ENCODE results near the gene ERICH4. TPM values are rescaled to one million over a fixed set of nuclear protein-coding genes. Genes with fewer than 3 reads are reported as not detected.

The ERICH4 gene
- total RNA-seq, 1 donor from 2014 or later: not detected

DNA sequence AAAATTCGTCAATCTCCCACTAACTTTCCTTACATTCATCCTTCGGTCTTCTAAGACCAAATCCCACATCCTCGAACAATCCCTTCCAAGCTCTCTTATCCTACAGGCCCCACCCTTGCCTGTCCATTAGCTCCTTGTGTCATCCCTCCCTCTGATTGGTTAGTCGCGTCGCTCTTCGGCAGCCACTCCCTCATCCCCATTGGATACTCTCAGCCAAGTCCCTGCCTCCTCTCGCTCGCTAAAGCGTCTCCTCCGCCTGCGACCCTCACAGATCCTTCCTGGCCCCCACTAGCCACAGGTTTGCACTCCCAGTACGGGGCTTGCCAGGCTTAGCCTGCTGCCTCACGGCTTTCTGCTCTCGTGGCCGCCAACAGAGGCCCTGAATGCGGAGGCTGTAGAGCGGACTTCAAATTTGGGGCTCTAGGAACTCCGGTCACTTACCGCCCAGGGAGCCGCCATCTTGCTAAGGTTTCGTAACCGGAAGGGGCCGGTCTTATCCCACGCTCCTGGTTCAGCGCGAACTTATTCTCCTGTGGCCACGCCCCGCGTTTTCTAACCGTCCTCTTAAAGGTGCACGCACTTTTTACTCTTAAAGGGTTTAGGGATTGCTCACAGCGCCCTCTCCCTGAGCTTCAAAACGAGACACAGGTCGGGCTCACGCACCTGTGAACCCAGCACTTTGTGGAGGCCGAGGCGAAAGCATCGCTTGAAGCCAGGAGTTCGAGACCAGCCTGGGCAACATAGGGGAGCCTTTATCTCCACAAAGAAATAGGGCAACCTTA lies 3.3 kb upstream of the ERICH4 start, which contains the start of gene DMAC2:
Gene DMAC2, minus strand, starts transcription at position 472 of the 782 bp plus-strand sequence. Its CDS starts 13 bp downstream, at position 459.
- peak within 1 kb of the TSS; percentile 18 for H3K27ac Mint-ChIP-seq

GRCh38 chr19:41441321-41441945 lies 1.5 kb upstream of the ERICH4 start:
- no peak overlapping the region for H3K27ac Mint-ChIP-seq
- no peak for DNase-seq (ENCODE audit: low spot score in 2 of 2, unreplicated experiment in 2 of 2)
- peaks cover 5% of the 10 kb centered on the region for H3K4me1 Mint-ChIP-seq
- H3K4me3 Mint-ChIP-seq: no peak overlapping the region
- H3K27me3 Mint-ChIP-seq (ENCODE audit: low read depth): peaks cover 18% of the 10 kb centered on the region
- peaks cover 4% of the 10 kb centered on the region for H3K36me3 Mint-ChIP-seq
- TF ChIP-seq CTCF (IDR thresholded peaks at IDR 0.05; ENCODE audit: unreplicated experiment): no peak
- no peaks in the 10 kb centered on the region for H3K9me3 Mint-ChIP-seq

More for the DNA sequence above, 3.3 kb upstream of the ERICH4 start, which contains the start of gene DMAC2:
- Mint-ChIP-seq H3K27me3 (ENCODE audit: low read depth) (peaks cover 15% of the 10 kb centered on the region), H3K36me3 (peaks cover 6% of the 10 kb centered on the region), H3K4me1 (peaks cover 5% of the 10 kb centered on the region), H3K9me3 (no peaks in the 10 kb centered on the region), H3K4me3 (no peak within 1 kb of the TSS)
- TF ChIP-seq CTCF (IDR thresholded peaks at IDR 0.05; ENCODE audit: unreplicated experiment): no peak
- peak; percentile 87 to 88 for DNase-seq (ENCODE audit: low spot score in 2 of 2, unreplicated experiment in 2 of 2)

DNA sequence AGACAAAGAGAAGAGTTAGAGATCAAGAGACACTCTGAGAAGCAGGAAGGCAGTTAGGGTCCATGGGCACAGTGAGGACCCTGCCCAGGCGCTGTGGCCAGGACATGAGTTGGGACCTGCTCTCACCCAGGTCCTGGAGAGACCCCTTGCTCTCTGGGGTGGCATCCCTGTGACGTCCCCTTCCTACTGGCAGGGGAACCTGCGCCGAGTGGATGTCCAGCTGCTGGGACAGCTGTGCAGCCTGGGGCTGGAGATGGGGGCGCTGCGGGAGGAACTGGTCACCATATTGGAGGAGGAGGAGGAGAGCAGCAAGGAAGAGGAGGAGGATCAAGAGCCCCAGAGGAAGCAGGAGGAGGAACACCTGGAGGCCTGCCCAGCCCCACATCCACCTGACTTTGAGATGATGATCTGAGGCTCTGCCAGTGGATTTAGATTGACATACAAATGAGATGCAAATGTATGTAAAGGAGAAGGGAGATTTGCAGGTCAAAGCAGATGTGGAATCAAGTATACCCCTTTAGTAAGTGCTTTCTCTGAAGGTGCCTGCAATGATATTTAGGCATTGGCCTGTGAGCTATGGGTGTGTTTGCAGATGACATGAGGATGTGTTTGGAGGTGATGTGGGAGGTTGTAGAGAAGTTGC lies 978 bp downstream of the ERICH4 start:
- Mint-ChIP-seq H3K9me3 (no peaks in the 10 kb centered on the region), H3K27ac (no peak overlapping the region), H3K4me3 (no peak overlapping the region), H3K4me1 (no peaks in the 10 kb centered on the region), H3K36me3 (no peaks in the 10 kb centered on the region), H3K27me3 (ENCODE audit: low read depth) (peaks cover 34% of the 10 kb centered on the region)
- no peak for DNase-seq (ENCODE audit: low spot score in 2 of 2, unreplicated experiment in 2 of 2)
- TF ChIP-seq CTCF (IDR thresholded peaks at IDR 0.05; ENCODE audit: unreplicated experiment): no peak

GRCh38 chr19:41445575-41445974 lies 2.6 kb downstream of the ERICH4 start:
- DNase-seq (ENCODE audit: low spot score in 2 of 2, unreplicated experiment in 2 of 2): no peak
- H3K4me3 Mint-ChIP-seq: no peak overlapping the region
- H3K27me3 Mint-ChIP-seq (ENCODE audit: low read depth): peaks cover 38% of the 10 kb centered on the region
- no peaks in the 10 kb centered on the region for H3K9me3 Mint-ChIP-seq
- H3K27ac Mint-ChIP-seq: no peak overlapping the region
- peaks cover 2% of the 10 kb centered on the region for H3K4me1 Mint-ChIP-seq
- no peaks in the 10 kb centered on the region for H3K36me3 Mint-ChIP-seq
- TF ChIP-seq CTCF (IDR thresholded peaks at IDR 0.05; ENCODE audit: unreplicated experiment): no peak

DNA sequence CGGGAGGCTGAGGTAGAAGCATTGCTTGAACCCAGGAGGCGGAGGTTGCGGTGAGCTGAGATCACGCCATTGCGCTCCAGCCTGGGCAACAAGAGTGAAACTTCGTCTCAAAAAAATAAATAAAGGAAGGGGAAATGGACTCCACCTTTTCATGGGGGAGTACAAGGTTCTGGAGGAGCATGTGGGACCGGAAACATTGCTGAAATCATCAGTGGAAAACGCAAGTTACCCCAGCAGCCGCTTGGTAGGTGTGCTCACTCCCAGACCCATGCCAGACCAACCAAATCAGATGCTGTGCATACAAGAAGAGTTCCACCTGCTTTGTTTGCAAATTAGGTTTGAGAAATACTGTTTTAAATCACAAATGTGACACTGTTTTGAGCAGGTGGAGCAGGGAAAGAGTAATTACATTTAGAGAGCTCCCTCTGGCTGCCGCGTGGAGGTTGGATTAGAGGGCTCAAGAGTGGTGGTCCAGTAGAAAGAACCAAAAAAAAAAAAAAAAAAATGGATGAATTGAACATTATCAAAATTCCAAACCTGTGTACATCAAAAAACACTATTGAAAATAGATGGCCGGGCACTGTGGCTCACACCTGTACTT lies 4.9 kb downstream of the ERICH4 start:
- TF ChIP-seq CTCF (IDR thresholded peaks at IDR 0.05; ENCODE audit: unreplicated experiment): no peak
- DNase-seq (ENCODE audit: low spot score in 2 of 2, unreplicated experiment in 2 of 2): no peak
- Mint-ChIP-seq H3K4me1 (peaks cover 2% of the 10 kb centered on the region), H3K27me3 (ENCODE audit: low read depth) (peaks cover 37% of the 10 kb centered on the region), H3K9me3 (no peaks in the 10 kb centered on the region), H3K27ac (no peak overlapping the region), H3K36me3 (no peaks in the 10 kb centered on the region), H3K4me3 (no peak overlapping the region)
